Colonic mucosa (tissue), 4 donors: ENCODE results near the gene ADAMTS4. TPM values are rescaled to one million over a fixed set of nuclear protein-coding genes. Genes with fewer than 3 reads are reported as not detected.

ENCODE experiments used
- DNase-seq: peaks from one replicate; pipeline ENCODE4 v3.0.0-alpha.2; 2020
- H3K27ac ChIP-seq: fragments of 200-600 bp; one replicate; pipeline ENCODE4 v1.8.0; 2021
- H3K27me3 ChIP-seq: fragments of 200-600 bp; one replicate; pipeline ENCODE4 v1.8.0; 2021
- H3K36me3 ChIP-seq: fragments of 200-600 bp; one replicate; pipeline ENCODE4 v1.8.0; 2021
- H3K4me1 ChIP-seq: fragments of 200-600 bp; one replicate; pipeline ENCODE4 v1.8.0; 2021; ENCODE audit warnings: mild to moderate bottlenecking
- H3K4me3 ChIP-seq: fragments of 200-600 bp; one replicate; pipeline ENCODE4 v1.8.0; 2021
- H3K9ac ChIP-seq, 2 donors: one replicate each; pipeline ENCODE4 v1.7.0; 2013; ENCODE audit warnings: control low read depth in 2 of 2, low read depth in 2 of 2, low read length in 2 of 2
- H3K9me3 ChIP-seq: fragments of 200-600 bp; one replicate; pipeline ENCODE4 v1.8.0; 2021
- CTCF ChIP-seq: fragments of 200-600 bp; IDR thresholded peaks from one replicate; pipeline ENCODE4 v1.8.0; 2022; ENCODE audit warnings: antibody characterized with exemption, mild to moderate bottlenecking
- intact Hi-C: fragments of 100-400 bp; cut with DNase I; formaldehyde crosslinking; loops from one replicate; pipeline ENCODE4 v1.14.1; 2022
- total RNA-seq, 2 donors: library from RNA; stranded (reverse); fragmentation: NEBNext Ultra II Directional in 1 of 2; extraction: Animal tissue kit (Norgen Biotek cat#: 25700) in 1 of 2; gene quantifications; one replicate each; pipeline ENCODE4 v1.2.1, GENCODE V29; 2021
- donor health status: healthy.
- donor health status: DM: no; HTN: no; CAD: no.
- donor health status: DM: no; HTN: no; CAD: no.

The ADAMTS4 gene
- total RNA-seq, 2 donors from 2014 or later, result 0.57 to 14.0 TPM

DNA sequence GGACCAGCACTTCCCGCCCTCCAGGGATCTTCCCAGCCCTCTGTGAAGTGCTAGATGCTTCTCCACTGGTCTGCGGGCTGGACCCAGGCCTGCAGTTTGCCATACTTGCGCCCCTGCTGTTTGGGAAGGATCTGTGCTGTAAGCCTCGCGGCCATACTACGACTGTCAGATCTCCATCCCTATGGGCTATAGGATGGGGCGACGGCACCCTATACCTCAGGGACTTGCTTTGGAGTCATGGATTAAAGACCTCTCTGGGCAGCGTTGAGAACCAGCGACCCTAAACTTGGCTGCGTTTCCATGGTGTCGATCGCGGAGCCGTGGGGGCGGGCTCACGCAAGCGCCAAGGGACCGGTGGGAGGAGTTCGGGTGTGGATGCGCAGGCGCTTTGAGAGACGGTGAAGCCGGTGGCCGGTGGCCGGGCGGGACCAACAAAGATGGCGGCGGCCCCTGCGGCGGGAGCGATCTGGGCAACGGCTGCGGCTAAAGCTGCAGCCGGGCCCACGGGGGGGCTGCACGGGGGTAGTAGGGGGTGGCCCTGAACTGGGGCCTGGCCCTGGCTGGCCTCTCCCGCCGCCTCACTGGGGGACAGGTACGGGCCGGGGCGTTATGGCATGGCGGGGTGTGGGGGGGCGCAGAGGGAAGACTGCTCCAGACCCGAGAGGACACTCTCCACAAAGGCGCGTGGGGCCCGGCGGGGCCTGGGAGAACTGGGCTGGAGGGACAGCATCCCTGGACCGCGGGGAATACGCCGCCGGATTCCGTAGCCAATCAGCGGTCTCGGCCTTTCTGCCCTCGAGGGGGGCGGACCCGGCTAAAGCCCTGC is 39.6 kb downstream of the ADAMTS4 start, which contains the start of gene USP21:
Gene USP21 (plus strand): TSS at position 414 of the 826 bp plus-strand sequence. CDS start 1,141 bp downstream, outside the sequence.
- Histone ChIP-seq H3K9me3 (no peaks in the 10 kb centered on the region), H3K27me3 (no peaks in the 10 kb centered on the region), H3K9ac (peak within 1 kb of the TSS; percentile 85), H3K4me3 (peak within 1 kb of the TSS; percentile 95), H3K36me3 (no peaks in the 10 kb centered on the region), H3K4me1 (peaks cover 18% of the 10 kb centered on the region), H3K27ac (peak within 1 kb of the TSS; percentile 69)
- TF ChIP-seq CTCF, result no peak
- peak; percentile 94 for DNase-seq
- intact Hi-C loops, result no loop called here

- intact Hi-C loops, result no loop called here
- Histone ChIP-seq H3K27me3 (no peaks in the 10 kb centered on the region), H3K9me3 (no peaks in the 10 kb centered on the region), H3K36me3 (no peaks in the 10 kb centered on the region), H3K27ac (peak overlapping the region; percentile 69), H3K4me1 (peaks cover 18% of the 10 kb centered on the region), H3K9ac (peak overlapping the region; percentile 85), H3K4me3 (peak overlapping the region; percentile 95)
- DNase-seq, result no peak
- TF ChIP-seq CTCF, result no peak
Measured at GRCh38 chr1:161158316-161159010, 40.4 kb downstream of the ADAMTS4 start.

DNA sequence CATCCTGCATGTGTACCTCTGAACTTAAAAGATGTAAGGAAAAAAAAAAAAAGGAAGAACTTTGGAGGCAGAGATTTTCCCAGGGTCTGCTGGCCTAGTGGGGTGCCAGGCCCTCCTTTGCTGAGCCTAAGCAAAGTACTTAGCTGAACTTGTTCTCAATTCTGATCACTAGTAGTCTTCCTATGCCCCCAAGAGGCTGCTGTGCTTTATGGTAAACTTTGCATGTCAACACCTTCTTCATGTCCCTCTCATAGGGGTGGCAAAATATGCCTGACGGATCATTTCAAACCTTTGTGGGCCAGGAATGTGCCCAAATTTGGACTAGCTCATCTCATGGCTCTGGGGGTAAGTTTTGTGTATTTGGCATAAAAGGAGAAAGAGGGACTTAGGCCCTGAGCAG is 41.0 kb downstream of the ADAMTS4 start:
- no peaks in the 10 kb centered on the region for H3K9me3 ChIP-seq
- H3K9ac ChIP-seq, result no peak overlapping the region
- DNase-seq, result no peak
- H3K36me3 ChIP-seq, result no peaks in the 10 kb centered on the region
- peaks cover 18% of the 10 kb centered on the region for H3K4me1 ChIP-seq
- no peaks in the 10 kb centered on the region for H3K27me3 ChIP-seq
- TF ChIP-seq CTCF, result no peak
- intact Hi-C loops, result no loop called here
- no peak overlapping the region for H3K4me3 ChIP-seq
- H3K27ac ChIP-seq, result no peak overlapping the region

DNA sequence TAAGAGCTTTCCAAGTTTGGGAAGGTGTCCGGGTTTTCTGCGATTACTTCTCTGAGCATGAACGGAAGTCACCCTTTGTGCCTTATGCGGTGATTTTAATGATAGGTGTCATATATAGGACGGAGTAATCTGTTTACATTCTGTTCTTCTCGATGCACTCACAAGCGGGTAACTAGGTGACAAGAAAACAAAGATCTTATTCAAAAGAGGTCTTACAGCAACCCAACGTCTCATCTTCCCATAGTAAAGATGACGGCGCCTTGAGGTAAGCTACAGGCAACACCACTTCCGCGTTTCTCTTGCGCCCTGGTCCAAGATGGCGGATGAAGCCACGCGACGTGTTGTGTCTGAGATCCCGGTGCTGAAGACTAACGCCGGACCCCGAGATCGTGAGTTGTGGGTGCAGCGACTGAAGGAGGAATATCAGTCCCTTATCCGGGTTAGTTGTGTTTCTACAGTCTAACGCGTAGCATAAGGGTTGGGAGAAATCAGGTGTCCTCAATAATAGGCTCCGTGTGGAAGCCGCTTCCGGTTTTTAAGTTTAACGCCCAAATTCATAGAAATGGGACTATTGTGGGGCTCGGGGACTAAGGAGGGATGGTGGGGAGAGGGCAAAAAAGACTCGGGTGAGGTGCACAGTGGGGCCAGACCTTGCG is 45.0 kb downstream of the ADAMTS4 start, which contains the start of gene UFC1:
Gene UFC1 (plus strand): TSS at position 297 of the 656 bp plus-strand sequence. CDS start 20 bp downstream, at position 317.
- Histone ChIP-seq H3K9ac (peak within 1 kb of the TSS; percentile 74 to 86), H3K27ac (peak within 1 kb of the TSS; percentile 88), H3K9me3 (no peaks in the 10 kb centered on the region), H3K4me1 (peaks cover 8% of the 10 kb centered on the region), H3K27me3 (no peaks in the 10 kb centered on the region), H3K4me3 (peak within 1 kb of the TSS; percentile 70), H3K36me3 (no peaks in the 10 kb centered on the region)
- peak; percentile 85 for DNase-seq
- intact Hi-C loops, result no loop called here
- TF ChIP-seq CTCF, result no peak

GRCh38 chr1:161153176-161153575 is 45.7 kb downstream of the ADAMTS4 start:
- intact Hi-C loops, result no loop called here
- no peak for TF ChIP-seq CTCF
- H3K9ac ChIP-seq, result no peak overlapping the region

More at GRCh38 chr1:161153176-161153575, 45.7 kb downstream of the ADAMTS4 start:
- peak overlapping the region; percentile 70 for H3K4me3 ChIP-seq
- DNase-seq, result no peak
- H3K27me3 ChIP-seq, result no peaks in the 10 kb centered on the region
- H3K27ac ChIP-seq, result peak overlapping the region; percentile 88
- H3K36me3 ChIP-seq, result no peaks in the 10 kb centered on the region
- no peaks in the 10 kb centered on the region for H3K9me3 ChIP-seq
- peaks cover 8% of the 10 kb centered on the region for H3K4me1 ChIP-seq
